IPS-20b (cell line): Measurements from ENCODE around the gene TMEM255B.
A peak's percentile ranks its signal among the peaks of the same experiment; 100 is the strongest.
"Not testable (repeated sequence)": the region's sequence is repeated elsewhere in the genome, so short reads cannot be mapped to it uniquely, and the experiment has no call there.

Experiments
- H3K27ac ChIP-seq: one replicate; pipeline ENCODE4 v1.5.1; 2013; ENCODE audit warnings: low read length
- H3K27me3 ChIP-seq: 2 replicates; pipeline ENCODE4 v1.6.1; 2013; ENCODE audit warnings: mild to moderate bottlenecking, low read length, inconsistent platforms; ENCODE audit not compliant: insufficient read depth
- H3K36me3 ChIP-seq: 2 replicates; pipeline ENCODE4 v1.6.1; 2013; ENCODE audit warnings: low read depth, mild to moderate bottlenecking, inconsistent platforms, low read length, moderate library complexity; ENCODE audit not compliant: insufficient read depth
- H3K4me1 ChIP-seq: 2 replicates; pipeline ENCODE4 v1.6.1; 2013; ENCODE audit warnings: mild to moderate bottlenecking, control low read depth, inconsistent platforms, low read length, moderate library complexity; ENCODE audit not compliant: insufficient read depth
- H3K4me3 ChIP-seq: 2 replicates; pipeline ENCODE4 v1.5.1; 2013; ENCODE audit warnings: mild to moderate bottlenecking, low read length, inconsistent platforms
- H3K9ac ChIP-seq: 2 replicates; pipeline ENCODE4 v1.6.1; 2013; ENCODE audit warnings: low read depth, mild to moderate bottlenecking, inconsistent platforms, low read length, moderate library complexity
- H3K9me3 ChIP-seq: 2 replicates; pipeline ENCODE4 v1.6.1; 2013; ENCODE audit warnings: mild to moderate bottlenecking, low read depth, low read length, inconsistent platforms; ENCODE audit not compliant: insufficient read depth

TMEM255B gene

GRCh38 chr13:113758651-113759524 lies at the start of gene TMEM255B:
Gene TMEM255B, plus strand, starts transcription at chr13:113759226. Its CDS starts 44 bp downstream, at chr13:113759270.
- no peak within 1 kb of the TSS for H3K27ac ChIP-seq
- H3K4me3 ChIP-seq = peak within 1 kb of the TSS; percentile 93
- H3K27me3 ChIP-seq = peaks cover 47% of the 10 kb centered on the region
- H3K36me3 ChIP-seq = no peaks in the 10 kb centered on the region
- H3K9ac ChIP-seq = peak within 1 kb of the TSS; percentile 70; the same call in 1 of the 2 replicates
- no peaks in the 10 kb centered on the region for H3K4me1 ChIP-seq
- H3K9me3 ChIP-seq = no peaks in the 10 kb centered on the region

DNA sequence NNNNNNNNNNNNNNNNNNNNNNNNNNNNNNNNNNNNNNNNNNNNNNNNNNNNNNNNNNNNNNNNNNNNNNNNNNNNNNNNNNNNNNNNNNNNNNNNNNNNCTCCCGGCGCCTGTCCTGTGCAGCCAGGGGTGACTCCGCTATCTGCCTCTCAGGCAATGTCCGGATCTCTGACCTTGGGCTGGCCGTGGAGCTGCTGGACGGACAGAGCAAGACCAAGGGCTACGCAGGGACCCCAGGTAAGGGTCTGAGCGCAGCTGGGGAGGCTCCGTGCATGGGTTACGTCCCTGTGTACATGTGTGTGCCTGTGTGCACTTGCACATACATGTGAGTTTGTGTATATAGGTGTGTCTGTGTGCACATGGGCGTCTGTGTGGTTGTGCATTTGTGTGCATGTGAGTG lies 36.1 kb upstream of the TMEM255B start:
- no peaks in the 10 kb centered on the region for H3K27me3 ChIP-seq

GRCh38 chr13:113723410-113724015 lies 35.5 kb upstream of the TMEM255B start:
- H3K27ac ChIP-seq = no peak overlapping the region
- H3K9me3 ChIP-seq = no peaks in the 10 kb centered on the region
- no peaks in the 10 kb centered on the region for H3K36me3 ChIP-seq
- no peaks in the 10 kb centered on the region for H3K4me1 ChIP-seq
- H3K27me3 ChIP-seq = no peaks in the 10 kb centered on the region
- H3K4me3 ChIP-seq = no peak overlapping the region
- no peak overlapping the region for H3K9ac ChIP-seq

More for the DNA sequence above, 36.1 kb upstream of the TMEM255B start:
- H3K4me3 ChIP-seq = no peak overlapping the region
- no peaks in the 10 kb centered on the region for H3K4me1 ChIP-seq
- H3K27ac ChIP-seq = no peak overlapping the region
- H3K9me3 ChIP-seq = no peaks in the 10 kb centered on the region
- no peaks in the 10 kb centered on the region for H3K36me3 ChIP-seq
- H3K9ac ChIP-seq = no peak overlapping the region

DNA sequence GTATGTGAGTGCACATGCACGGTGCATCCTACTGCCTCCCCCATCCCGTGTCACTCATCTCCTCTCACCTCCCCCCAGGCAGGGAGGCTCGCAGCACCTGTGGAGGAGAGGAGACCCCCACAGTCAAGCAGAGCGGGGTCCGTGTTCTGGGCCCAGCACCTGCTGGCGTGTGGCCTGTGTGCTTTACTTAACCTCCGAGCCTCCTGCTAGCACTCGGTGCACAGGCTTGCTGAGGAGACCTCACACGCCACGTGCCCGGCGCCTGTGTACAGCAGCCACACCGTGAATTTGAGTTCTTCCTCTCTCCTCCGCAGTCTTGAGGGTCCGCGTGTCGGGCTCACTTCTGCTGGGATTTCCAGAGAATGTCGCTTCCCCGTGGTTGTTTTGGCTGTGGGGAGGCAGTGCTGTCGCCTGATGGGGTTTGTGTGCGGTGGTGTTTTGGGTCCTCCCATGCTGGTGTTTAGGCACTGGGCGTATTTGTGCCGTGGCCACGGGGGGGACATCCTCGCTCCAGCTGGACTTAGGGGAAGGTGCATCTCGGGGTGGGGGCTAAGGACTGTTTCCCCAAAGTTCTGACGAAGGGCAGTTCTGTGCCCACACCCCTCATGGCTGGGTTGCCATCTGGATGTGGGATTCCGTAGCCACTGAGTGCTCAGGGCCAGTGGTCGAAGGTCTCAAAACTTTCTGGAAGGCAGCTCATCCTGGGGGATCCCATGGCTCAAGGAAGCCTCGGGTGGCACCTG lies 34.8 kb upstream of the TMEM255B start:
- H3K36me3 ChIP-seq = no peaks in the 10 kb centered on the region
- H3K27ac ChIP-seq = no peak overlapping the region
- no peaks in the 10 kb centered on the region for H3K4me1 ChIP-seq
- no peak overlapping the region for H3K9ac ChIP-seq
- peak overlapping the region; percentile 68 for H3K4me3 ChIP-seq
- H3K27me3 ChIP-seq = no peaks in the 10 kb centered on the region
- H3K9me3 ChIP-seq = no peaks in the 10 kb centered on the region

DNA sequence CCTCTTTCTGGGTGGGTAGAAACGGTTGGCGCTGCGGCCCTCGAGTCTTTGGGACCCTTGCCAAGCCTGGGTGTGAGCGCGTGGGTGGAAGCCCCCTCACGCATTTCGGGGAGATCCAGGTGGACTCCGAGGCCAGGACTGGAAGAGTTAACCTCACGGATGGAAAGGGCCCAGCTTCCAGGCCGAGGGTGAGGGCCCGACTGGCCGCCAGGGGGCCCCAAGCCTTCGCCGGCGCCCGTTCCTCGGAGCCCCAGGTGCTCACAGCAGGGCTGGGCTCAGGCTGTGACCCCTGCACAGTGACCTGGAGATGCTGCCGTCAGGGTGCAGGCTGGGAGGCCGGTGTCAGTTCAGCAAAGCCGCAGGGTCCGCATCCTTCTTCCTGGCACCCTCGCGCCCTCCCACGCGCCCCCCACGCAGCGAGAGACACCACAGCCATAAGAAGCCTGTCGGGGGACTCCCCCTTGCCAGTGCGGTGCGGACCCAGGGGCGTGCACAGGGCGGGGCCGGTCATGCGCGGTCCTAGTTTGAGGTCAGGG lies 34.2 kb upstream of the TMEM255B start:
- H3K36me3 ChIP-seq = no peaks in the 10 kb centered on the region
- no peaks in the 10 kb centered on the region for H3K4me1 ChIP-seq
- peak overlapping the region; percentile 68 for H3K4me3 ChIP-seq
- H3K9ac ChIP-seq = no peak overlapping the region
- H3K9me3 ChIP-seq = no peaks in the 10 kb centered on the region
- no peaks in the 10 kb centered on the region for H3K27me3 ChIP-seq
- no peak overlapping the region for H3K27ac ChIP-seq

DNA sequence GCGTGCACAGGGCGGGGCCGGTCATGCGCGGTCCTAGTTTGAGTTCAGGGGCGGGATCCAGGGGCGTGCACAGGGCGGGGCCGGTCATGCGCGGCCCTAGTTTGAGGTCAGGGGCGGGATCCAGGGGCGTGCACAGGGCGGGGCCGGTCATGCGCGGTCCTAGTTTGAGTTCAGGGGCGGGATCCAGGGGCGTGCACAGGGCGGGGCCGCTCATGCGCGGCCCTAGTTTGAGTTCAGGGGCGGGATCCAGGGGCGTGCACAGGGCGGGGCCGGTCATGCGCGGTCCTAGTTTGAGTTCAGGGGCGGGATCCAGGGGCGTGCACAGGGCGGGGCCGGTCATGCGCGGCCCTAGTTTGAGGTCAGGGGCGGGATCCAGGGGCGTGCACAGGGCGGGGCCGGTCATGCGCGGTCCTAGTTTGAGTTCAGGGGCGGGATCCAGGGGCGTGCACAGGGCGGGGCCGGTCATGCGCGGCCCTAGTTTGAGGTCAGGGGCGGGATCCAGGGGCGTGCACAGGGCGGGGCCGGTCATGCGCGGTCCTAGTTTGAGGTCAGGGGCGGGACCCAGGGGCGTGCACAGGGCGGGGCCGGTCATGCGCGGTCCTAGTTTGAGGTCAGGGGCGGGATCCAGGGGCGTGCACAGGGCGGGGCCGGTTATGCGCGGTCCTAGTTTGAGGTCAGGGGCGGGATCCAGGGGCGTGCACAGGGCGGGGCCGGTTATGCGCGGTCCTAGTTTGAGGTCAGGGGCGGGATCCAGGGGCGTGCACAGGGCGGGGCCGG lies 33.5 kb upstream of the TMEM255B start:
- H3K4me1 ChIP-seq, H3K9ac ChIP-seq, H3K27me3 ChIP-seq, H3K9me3 ChIP-seq, H3K4me3 ChIP-seq, H3K27ac ChIP-seq, H3K36me3 ChIP-seq: not testable (repeated sequence)

- H3K27ac ChIP-seq, H3K36me3 ChIP-seq, H3K4me1 ChIP-seq, H3K27me3 ChIP-seq, H3K9ac ChIP-seq, H3K9me3 ChIP-seq: not testable (repeated sequence)
- peak overlapping the region; percentile 50; the same call in 1 of the 2 replicates for H3K4me3 ChIP-seq
Observed at GRCh38 chr13:113726106-113726821, 32.8 kb upstream of the TMEM255B start.

- H3K9me3 ChIP-seq = no peaks in the 10 kb centered on the region
- no peaks in the 10 kb centered on the region for H3K4me1 ChIP-seq
- peak overlapping the region; percentile 50; the same call in 1 of the 2 replicates for H3K4me3 ChIP-seq
- H3K27me3 ChIP-seq = no peaks in the 10 kb centered on the region
- H3K9ac ChIP-seq = no peak overlapping the region
- H3K27ac ChIP-seq = no peak overlapping the region
- H3K36me3 ChIP-seq = no peaks in the 10 kb centered on the region
Observed at GRCh38 chr13:113726961-113727411, 32.0 kb upstream of the TMEM255B start.

DNA sequence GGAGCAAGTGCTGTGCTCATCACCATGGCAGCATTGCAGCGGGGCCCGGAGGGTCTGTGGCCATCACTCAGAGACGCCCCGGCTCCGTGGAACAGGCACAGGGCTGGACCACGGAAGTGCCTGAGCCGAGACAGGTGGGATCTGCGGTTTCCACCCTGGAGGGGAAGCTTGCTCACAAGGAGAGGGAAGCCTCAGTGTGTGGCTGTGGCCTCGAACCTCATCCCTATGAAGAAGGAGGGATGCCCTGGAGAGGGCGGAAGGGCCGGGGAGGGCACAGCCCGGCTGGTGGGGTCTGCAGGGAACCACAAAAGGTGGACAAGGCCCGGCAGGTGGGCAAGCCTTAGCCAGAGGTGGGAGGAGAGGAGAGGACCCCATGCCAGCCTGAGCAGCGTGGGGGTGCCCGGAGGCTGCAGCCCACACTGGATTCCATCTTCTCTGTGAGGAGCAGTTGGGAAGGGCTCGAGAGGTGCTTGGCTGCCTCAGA lies 30.4 kb upstream of the TMEM255B start:
- no peak overlapping the region for H3K4me3 ChIP-seq
- no peaks in the 10 kb centered on the region for H3K36me3 ChIP-seq
- no peaks in the 10 kb centered on the region for H3K4me1 ChIP-seq
- peaks cover 3% of the 10 kb centered on the region; the same call in 1 of the 2 replicates for H3K9me3 ChIP-seq
- no peaks in the 10 kb centered on the region for H3K27me3 ChIP-seq
- H3K27ac ChIP-seq = no peak overlapping the region
- no peak overlapping the region for H3K9ac ChIP-seq

DNA sequence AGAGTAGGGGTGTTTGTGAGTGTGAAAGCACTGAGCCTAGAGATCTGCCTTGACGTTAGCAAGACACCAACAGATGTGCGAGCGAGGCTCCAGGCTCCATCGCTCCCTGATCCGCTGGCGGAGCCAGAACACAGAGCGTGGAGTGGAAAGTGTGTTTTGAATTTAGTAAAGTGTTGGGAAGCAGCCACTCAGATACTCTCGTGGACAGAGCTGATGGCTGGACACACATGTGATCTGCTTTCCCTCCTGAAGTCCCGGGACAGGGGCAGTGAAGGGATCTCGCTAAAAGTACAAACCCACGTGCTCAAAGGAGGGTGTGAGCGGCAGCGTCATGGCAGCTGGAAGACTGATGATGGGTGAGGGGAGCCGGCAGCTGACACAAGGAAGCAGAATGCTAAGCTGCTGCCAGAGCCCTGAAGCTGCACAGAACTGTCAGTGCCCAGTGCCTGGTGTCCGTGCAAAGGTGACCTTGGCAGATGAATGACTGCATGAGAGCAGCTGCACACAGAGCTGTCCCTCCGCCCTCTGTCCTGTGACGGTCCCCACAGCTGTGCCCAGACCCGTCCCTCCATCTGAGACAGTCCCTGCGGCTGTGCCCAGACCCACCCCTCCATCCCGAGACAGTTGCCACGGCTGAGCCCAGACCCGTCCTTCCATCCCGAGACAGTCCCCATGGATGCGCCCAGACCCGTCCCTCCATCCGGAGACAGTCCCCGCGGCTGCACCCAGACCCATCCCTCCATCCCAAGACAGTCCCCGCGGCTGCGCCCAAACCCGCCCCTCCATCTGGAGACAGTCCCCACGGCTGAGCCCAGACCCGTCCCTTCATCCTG lies 29.6 kb upstream of the TMEM255B start:
- Histone ChIP-seq H3K27me3 (no peaks in the 10 kb centered on the region), H3K9me3 (peaks cover 6% of the 10 kb centered on the region; the same call in 1 of the 2 replicates), H3K27ac (no peak overlapping the region), H3K9ac (no peak overlapping the region), H3K4me1 (no peaks in the 10 kb centered on the region), H3K4me3 (no peak overlapping the region), H3K36me3 (no peaks in the 10 kb centered on the region)
